ENCODE results near the gene RBFOX2.

DNA sequence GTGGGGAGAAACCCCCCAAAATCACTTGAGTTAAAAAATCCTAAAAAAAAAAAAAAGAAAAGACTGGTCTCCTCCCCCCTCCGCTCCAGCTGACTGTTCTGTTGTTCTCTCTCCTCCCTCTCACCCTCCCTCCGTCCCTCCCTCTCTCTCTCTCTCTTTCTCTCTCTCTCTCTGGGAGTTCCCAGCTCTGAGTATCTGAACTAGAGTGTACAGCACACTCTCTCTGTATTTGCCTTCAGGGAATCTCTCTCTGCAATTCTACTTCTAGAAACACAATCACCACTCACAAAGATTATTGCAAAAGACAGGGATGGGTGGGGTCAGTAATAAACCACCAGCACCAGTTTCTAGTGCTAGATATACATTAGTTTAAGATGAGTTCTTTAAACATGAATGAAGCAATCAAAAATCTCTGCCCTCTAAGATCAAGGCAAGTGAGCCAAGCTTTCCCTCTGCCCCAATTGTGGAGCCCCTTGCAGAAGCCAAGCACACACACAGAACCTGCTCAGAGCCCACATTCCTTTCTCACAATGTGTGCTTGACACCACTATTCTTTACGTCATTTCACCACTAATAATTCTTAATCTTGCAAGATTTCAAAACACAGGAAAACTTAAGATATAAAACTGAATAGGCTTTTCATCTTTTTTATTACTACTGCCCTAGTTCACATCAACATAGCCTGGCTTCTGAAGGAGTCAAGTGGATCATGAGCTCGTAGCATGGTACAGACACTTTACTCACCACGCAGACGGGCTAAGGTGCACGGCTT lies 133.5 kb downstream of the RBFOX2 start:
- TF ChIP-seq, protein P1, sequence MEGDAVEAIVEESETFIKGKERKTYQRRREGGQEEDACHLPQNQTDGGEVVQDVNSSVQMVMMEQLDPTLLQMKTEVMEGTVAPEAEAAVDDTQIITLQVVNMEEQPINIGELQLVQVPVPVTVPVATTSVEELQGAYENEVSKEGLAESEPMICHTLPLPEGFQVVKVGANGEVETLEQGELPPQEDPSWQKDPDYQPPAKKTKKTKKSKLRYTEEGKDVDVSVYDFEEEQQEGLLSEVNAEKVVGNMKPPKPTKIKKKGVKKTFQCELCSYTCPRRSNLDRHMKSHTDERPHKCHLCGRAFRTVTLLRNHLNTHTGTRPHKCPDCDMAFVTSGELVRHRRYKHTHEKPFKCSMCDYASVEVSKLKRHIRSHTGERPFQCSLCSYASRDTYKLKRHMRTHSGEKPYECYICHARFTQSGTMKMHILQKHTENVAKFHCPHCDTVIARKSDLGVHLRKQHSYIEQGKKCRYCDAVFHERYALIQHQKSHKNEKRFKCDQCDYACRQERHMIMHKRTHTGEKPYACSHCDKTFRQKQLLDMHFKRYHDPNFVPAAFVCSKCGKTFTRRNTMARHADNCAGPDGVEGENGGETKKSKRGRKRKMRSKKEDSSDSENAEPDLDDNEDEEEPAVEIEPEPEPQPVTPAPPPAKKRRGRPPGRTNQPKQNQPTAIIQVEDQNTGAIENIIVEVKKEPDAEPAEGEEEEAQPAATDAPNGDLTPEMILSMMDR (IDR thresholded peaks at IDR 0.05) = no peak
- no peak for TF ChIP-seq POLR2A (IDR thresholded peaks at IDR 0.05)

All from adrenal gland (tissue), 5 donors.